Measurements from ENCODE around the gene UBE2J1. TPM values are rescaled to one million over a fixed set of nuclear protein-coding genes. Genes with fewer than 3 reads are reported as not detected.

The UBE2J1 gene
- total and polyA plus RNA-seq, 2 experiments from 2014 or later = 42.9 to 44.5 TPM

GRCh38 chr6:89361171-89361570, 8.6 kb upstream of the UBE2J1 start:
- Histone ChIP-seq H3K79me2 (ENCODE audit: insufficient read depth) (no peaks in the 10 kb centered on the region), H3K36me3 (ENCODE audit: low read depth) (no peaks in the 10 kb centered on the region), H3K9me3 (ENCODE audit: low read depth) (no peaks in the 10 kb centered on the region), H3K4me2 (ENCODE audit: unreplicated experiment) (no peak overlapping the region), H2AFZ (no peak overlapping the region), H3K4me3 (no peak overlapping the region), H3K9me2 (ENCODE audit: insufficient read depth) (no peaks in the 10 kb centered on the region), H4K20me1 (ENCODE audit: insufficient read depth) (no peaks in the 10 kb centered on the region), H3F3A (ENCODE audit: insufficient read depth) (peaks cover 10% of the 10 kb centered on the region), H3K9ac (no peak overlapping the region), H3K27me3 (replicated peaks; ENCODE audit: insufficient read depth) (no peaks in the 10 kb centered on the region), H3K27ac (no peak overlapping the region), H3K4me1 (ENCODE audit: insufficient read depth) (peaks cover 7% of the 10 kb centered on the region)
- no peak for DNase-seq
- 94 to 95% methylated on average over 2 of the region's 2 CpGs for WGBS, 2 experiments (ENCODE audit: low coverage in 1 of 2, low lambda C conversion rate in 2 of 2, missing lambda C conversion rate in 2 of 2)
- TF ChIP-seq EZH2phosphoT487 (IDR thresholded peaks at IDR 0.05; ENCODE audit: insufficient read depth, low read depth) (no peak), EZH2 (IDR thresholded peaks at IDR 0.05; ENCODE audit: insufficient read depth, poor library complexity, severe bottlenecking) (no peak)
- in situ Hi-C loops (cut with MboI) = loop anchor here (25.0 kb wide), 1 partner anchor 374 kb away; no protein-coding TSS in a partner anchor

GRCh38 chr6:89360415-89360999, 8.0 kb upstream of the UBE2J1 start:
- no peaks in the 10 kb centered on the region for H3K27me3 ChIP-seq (replicated peaks; ENCODE audit: insufficient read depth)
- H3K4me2 ChIP-seq (ENCODE audit: unreplicated experiment) = no peak overlapping the region
- H2AFZ ChIP-seq = no peak overlapping the region
- no peaks in the 10 kb centered on the region for H3K9me2 ChIP-seq (ENCODE audit: insufficient read depth)
- no peaks in the 10 kb centered on the region for H3K9me3 ChIP-seq (ENCODE audit: low read depth)
- H3K27ac ChIP-seq = no peak overlapping the region
- DNase-seq = peak; percentile 78
- peaks cover 7% of the 10 kb centered on the region for H3K4me1 ChIP-seq (ENCODE audit: insufficient read depth)
- no peaks in the 10 kb centered on the region for H3K36me3 ChIP-seq (ENCODE audit: low read depth)
- no peak overlapping the region for H3K4me3 ChIP-seq
- WGBS, 2 experiments (ENCODE audit: low coverage in 1 of 2, low lambda C conversion rate in 2 of 2, missing lambda C conversion rate in 2 of 2) = 96 to 100% methylated on average over 2 of the region's 2 CpGs
- TF ChIP-seq EZH2 (IDR thresholded peaks at IDR 0.05; ENCODE audit: insufficient read depth, poor library complexity, severe bottlenecking) (no peak), EZH2phosphoT487 (IDR thresholded peaks at IDR 0.05; ENCODE audit: insufficient read depth, low read depth) (no peak)
- no peaks in the 10 kb centered on the region for H4K20me1 ChIP-seq (ENCODE audit: insufficient read depth)
- peaks cover 10% of the 10 kb centered on the region for H3F3A ChIP-seq (ENCODE audit: insufficient read depth)
- H3K79me2 ChIP-seq (ENCODE audit: insufficient read depth) = no peaks in the 10 kb centered on the region
- in situ Hi-C loops (cut with MboI) = loop anchor here (25.0 kb wide), 1 partner anchor 373 kb away; no protein-coding TSS in a partner anchor
- H3K9ac ChIP-seq = no peak overlapping the region

- Histone ChIP-seq H3K36me3 (ENCODE audit: low read depth) (no peaks in the 10 kb centered on the region), H3K9ac (no peak overlapping the region), H3K27me3 (replicated peaks; ENCODE audit: insufficient read depth) (no peaks in the 10 kb centered on the region), H4K20me1 (ENCODE audit: insufficient read depth) (no peaks in the 10 kb centered on the region), H2AFZ (no peak overlapping the region), H3K9me3 (ENCODE audit: low read depth) (no peaks in the 10 kb centered on the region), H3K27ac (no peak overlapping the region), H3K9me2 (ENCODE audit: insufficient read depth) (no peaks in the 10 kb centered on the region), H3K4me1 (ENCODE audit: insufficient read depth) (peaks cover 7% of the 10 kb centered on the region), H3K79me2 (ENCODE audit: insufficient read depth) (no peaks in the 10 kb centered on the region), H3F3A (ENCODE audit: insufficient read depth) (peaks cover 10% of the 10 kb centered on the region), H3K4me2 (ENCODE audit: unreplicated experiment) (no peak overlapping the region), H3K4me3 (no peak overlapping the region)
- TF ChIP-seq EZH2 (IDR thresholded peaks at IDR 0.05; ENCODE audit: insufficient read depth, poor library complexity, severe bottlenecking) = no peak
- no peak for TF ChIP-seq EZH2phosphoT487 (IDR thresholded peaks at IDR 0.05; ENCODE audit: insufficient read depth, low read depth)
- in situ Hi-C loops (cut with MboI) = loop anchor here (25.0 kb wide), 1 partner anchor 372 kb away; no protein-coding TSS in a partner anchor
- DNase-seq = no peak
- 7 to 25% methylated on average over 1 of the region's 1 CpG for WGBS, 2 experiments (ENCODE audit: low coverage in 1 of 2, low lambda C conversion rate in 2 of 2, missing lambda C conversion rate in 2 of 2)
These were observed 7.0 kb upstream of the UBE2J1 start for GRCh38 chr6:89359561-89359960.

GRCh38 chr6:89357390-89357789, 4.9 kb upstream of the UBE2J1 start:
- H3K9me2 ChIP-seq (ENCODE audit: insufficient read depth) = no peaks in the 10 kb centered on the region
- no peak overlapping the region for H3K27ac ChIP-seq
- no peak overlapping the region for H3K4me2 ChIP-seq (ENCODE audit: unreplicated experiment)
- no peak overlapping the region for H3K4me3 ChIP-seq
- H3K36me3 ChIP-seq (ENCODE audit: low read depth) = no peaks in the 10 kb centered on the region
- in situ Hi-C loops (cut with MboI) = loop anchor here (25.0 kb wide), 1 partner anchor 370 kb away; no protein-coding TSS in a partner anchor
- no peak overlapping the region for H3K9ac ChIP-seq
- no peaks in the 10 kb centered on the region for H3K9me3 ChIP-seq (ENCODE audit: low read depth)
- H2AFZ ChIP-seq = no peak overlapping the region
- peaks cover under 1% of the 10 kb centered on the region; the same call in 1 of the 2 replicates for H3K79me2 ChIP-seq (ENCODE audit: insufficient read depth)
- no peaks in the 10 kb centered on the region for H3K27me3 ChIP-seq (replicated peaks; ENCODE audit: insufficient read depth)
- TF ChIP-seq EZH2 (IDR thresholded peaks at IDR 0.05; ENCODE audit: insufficient read depth, poor library complexity, severe bottlenecking) = no peak
- no peak for TF ChIP-seq EZH2phosphoT487 (IDR thresholded peaks at IDR 0.05; ENCODE audit: insufficient read depth, low read depth)
- no peak for DNase-seq
- WGBS, 2 experiments (ENCODE audit: low coverage in 1 of 2, low lambda C conversion rate in 2 of 2, missing lambda C conversion rate in 2 of 2) = 48% methylated on average over 3 of the region's 3 CpGs
- no peaks in the 10 kb centered on the region for H4K20me1 ChIP-seq (ENCODE audit: insufficient read depth)
- H3F3A ChIP-seq (ENCODE audit: insufficient read depth) = peaks cover 15% of the 10 kb centered on the region
- H3K4me1 ChIP-seq (ENCODE audit: insufficient read depth) = peaks cover 7% of the 10 kb centered on the region
